GM21529 (cell line): ENCODE results near the gene SPDYA.
A peak's percentile ranks its signal among the peaks of the same experiment; 100 is the strongest.

ENCODE experiments used
- ATAC-seq: cut with Tn5 transposase; IDR thresholded peaks from one replicate; pipeline ENCODE4 v1.9.1; 2021; ENCODE audit not compliant: unreplicated experiment

The SPDYA gene

DNA sequence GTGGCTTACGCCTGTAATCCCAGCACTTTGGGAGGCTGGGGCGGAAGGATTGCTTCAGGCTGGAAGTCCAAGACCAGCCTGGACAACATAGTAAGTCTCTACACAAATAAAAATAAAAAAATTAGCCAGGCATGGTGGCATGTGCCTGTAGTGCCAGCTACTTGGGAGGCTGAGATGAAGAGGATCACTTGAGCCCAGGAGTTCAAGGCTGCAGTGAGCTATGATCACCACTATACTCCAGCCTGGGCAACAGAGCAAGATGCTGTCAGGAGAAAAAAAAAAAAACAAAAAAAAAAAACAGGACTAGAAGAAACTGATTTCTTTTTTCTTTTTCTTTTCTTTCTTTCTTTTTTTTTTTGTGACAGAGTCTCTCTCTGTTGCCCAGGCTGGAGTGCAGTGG is 13.6 kb downstream of the SPDYA start:
- no peak for ATAC-seq

DNA sequence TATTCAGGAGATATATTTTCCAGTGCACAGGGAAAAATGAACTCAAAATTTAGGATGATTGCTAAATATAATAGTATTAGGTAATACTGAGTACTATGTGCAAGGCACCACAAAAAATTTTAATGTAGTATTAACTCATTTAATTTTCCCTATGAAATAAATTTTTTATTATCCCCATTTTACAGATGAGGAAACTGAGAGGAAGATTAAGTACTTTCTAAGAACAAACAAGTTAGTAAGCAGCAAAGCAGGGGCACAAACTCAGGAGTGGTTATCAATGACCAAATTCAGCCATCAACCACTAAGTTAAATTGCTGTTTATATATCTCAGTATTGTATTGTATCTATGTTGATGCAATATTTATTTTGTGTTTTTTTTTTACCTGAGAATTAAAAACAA is 14.2 kb downstream of the SPDYA start:
- no peak for ATAC-seq

DNA sequence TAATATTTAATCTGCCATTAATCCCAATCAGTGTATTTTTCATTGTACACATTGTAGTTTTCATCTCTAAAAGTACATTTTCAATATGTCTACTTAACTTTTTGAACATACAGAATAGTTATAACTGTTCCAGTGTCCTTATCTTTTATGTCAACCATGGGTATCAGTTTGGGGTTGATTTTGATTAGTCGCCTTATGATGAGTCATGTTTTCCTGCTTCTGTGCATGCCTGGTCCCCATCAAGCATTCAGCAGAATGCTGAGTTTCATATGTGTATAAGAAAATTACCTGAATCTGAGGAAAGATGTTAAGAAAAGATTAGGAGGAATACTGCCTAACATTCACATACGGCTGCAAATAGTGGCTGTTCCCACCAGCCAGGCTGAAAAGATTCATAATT is 17.7 kb downstream of the SPDYA start:
- no peak for ATAC-seq

DNA sequence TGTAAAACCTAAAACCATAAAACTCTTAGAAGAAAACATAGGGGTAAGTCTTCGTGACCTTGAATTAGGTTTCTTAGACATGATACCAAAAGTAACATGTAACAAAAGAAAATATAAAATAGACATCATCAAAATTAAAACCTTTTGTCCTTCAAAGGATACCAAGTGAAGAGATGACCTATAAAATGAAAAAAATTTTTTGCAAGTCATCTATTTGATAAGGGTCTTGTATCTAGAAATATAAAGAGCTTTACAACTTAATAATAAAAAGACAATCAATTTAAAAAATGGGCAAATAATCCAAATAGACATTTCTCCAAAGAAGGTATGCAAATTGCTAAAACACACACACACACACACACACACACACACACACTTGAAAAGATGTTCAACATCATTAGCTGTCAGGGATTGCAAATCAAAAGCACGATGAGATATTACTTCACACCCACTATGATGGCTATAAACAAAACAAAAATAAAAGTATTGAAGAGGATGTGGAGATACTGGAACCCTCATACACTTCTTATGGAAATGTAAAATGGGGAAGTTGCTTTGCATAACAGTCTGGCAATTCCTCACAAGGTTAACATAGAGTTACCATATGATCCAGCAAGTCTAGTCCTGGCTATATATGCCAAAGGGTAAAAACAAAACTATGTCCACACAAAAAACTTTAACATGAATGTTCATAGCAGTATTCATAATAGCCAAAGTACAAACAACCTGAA is 23.3 kb downstream of the SPDYA start:
- no peak for ATAC-seq

DNA sequence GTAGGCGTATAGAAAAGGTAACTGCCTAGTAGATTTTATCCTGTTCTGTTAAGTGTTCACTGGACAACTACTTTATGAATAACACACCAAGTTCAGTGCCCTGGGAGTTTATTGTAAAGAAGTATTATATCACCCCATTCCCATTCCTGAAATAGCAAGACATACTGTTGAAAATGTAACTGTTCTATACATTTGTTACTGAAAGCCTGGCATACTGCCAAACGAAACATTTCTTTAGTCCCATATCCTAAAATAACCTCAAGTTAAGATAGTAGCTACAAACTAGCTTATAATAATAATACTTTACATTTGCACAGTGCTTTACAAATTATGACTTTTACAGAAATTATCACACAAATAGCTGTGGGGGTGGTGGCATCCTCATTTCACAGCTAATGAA is 25.1 kb downstream of the SPDYA start:
- ATAC-seq: no peak

DNA sequence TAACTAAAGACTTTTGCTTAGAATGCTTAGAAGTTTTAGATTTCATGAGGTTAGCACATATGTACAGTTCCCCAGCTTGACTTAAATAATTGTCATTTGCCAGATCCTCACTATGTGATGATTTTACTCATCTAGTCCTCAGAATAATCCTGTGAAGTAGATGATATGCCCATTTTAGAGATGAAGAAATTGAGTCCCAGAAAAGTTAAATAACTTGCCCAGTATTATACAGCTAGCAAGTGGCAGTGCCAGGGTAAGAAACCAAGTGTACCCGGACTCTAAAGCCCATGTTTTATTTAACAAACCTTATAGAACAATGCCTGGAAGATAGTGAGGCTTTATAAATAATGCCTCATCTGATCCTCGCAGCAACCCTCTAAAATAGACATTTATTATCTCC is 28.3 kb downstream of the SPDYA start:
- ATAC-seq: no peak

DNA sequence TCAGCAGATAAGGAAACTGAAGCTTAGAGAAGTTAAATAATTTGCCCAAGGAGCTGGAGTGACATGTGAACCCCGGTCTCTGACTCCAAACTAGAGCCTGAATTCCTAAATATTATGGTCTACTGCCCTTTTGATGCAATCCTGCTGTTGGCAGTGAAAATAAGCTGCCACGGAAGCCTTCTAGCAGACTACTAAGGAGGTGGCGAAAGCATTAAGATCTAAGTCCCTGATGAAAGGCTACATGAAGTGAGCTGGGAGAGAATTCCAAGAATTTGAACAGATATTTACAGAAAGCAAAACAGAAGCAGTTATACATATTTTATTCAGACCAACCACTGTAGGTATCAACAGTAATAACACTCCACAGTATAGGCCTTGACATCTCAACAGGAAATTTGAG is 31.4 kb downstream of the SPDYA start:
- ATAC-seq: no peak

DNA sequence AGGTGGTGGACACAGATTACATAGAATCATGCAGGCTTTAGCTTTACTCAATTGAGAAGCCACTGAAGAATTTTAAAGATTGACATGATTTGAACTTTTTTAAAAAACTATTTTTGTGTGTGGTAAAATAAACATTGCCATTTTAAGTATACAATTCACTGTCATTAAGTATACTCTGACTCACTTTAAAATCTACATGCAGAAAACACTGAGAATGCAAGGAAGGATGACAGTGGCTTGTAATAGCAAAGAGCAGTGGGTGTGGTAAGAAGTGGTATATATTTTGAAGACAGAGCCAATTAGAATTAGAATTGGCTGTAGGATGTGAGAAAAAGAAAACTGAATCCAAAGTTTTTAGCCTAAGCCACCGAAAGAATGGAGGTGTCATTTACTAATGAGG is 44.6 kb downstream of the SPDYA start:
- no peak for ATAC-seq

DNA sequence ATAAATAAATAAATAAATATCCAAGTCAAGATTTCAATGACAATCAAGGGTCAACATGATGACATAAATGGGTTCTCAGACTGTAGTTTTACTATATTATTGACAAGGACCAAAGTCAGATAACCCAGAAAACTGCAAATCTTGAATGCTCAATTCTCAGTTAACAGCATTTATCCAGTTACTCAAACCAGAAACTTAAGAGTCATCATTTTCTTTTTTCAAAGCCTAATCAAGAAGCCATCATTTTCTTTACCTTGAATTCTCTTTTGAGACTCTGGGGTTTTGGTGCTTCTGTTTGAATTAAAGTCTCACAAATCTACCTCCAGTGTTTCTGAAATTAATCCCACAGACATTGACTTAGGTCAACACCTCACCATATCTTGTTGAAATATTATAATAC is 45.3 kb downstream of the SPDYA start:
- ATAC-seq: no peak

DNA sequence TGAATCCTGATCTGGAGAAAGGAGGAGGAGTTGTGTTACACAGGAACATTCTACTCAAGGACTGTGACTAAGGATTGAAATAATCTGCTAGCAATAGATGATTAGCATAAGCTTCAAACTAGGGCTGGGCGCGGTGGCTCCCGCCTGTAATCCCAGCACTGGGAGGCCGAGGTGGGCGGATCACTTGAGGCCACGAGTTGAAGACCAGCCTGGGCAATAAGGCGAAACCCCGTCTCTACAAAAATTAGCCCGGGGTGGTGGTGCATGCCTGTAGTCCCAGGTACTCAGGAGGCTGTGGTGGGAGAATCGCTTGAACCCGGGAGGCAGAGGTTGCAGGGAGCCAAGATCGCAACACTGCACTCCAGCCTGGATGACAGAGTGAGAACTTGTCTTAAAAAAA is 58.0 kb downstream of the SPDYA start:
- no peak for ATAC-seq

DNA sequence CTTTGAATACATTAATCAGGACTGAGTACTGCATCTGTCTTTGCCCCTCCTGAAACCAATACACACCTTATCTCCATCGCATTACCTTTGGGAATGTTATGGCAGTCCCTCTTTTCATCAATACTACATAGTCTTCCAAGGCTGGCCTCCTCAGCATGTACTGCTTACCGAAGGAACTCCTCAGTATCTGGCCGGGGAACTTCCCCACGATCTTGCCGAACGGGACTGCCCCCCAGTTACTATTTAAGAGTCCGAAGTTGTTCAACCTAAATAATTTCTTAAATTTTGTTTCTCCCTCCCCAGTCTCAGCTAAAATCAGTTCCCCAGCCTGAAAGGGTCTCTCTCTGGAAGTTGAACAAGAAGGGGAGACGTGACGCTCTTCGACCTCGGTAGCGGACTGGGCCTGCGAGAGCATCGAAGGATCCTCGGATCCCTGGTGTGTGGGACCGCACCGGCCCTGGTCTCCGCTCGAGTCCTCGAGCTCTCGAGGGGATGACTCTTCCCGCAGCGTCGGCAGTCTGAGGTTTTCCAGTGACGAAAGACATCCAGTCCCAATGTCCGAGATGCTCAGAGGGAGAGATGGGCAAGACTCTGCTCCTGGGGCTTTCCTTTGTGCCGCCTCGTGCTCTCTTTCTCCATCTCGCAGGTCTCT is 59.0 kb downstream of the SPDYA start:
- peak; percentile 18 for ATAC-seq

DNA sequence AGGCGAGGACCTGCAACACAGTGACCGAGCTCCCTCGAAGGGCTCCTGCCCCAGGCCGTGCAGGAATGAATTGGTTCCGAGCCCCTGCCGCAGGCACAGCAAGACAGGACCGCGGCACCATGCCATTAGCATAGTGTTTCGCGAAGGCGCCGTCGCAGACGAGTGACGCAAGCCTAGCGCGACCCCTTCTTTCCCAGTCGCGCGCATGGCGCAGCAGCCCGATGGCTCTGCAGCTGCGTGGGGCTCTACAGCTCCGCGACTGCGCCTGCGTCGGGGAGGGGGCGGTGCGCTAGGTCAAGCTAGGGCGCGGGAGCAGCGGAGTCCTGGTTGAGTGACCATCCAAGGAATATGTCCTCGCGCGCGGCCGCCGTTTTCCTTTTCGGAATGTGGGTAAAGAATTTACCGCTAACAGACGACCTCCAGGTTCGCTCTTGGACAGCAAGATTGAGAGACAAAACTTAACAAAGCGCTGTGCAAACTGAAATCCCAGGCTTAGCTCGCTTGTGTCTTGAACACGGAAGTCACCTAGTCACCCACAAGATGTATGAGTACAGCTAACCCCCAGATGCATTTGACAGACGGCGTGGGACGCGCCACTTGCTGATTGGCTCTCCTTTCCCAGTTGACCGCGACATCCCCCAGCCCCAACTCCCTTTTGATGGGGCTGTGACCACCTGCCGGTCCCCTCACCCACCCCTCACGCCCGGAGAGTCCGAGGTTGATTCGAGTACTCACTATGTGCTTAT is 59.7 kb downstream of the SPDYA start, which contains the start of gene TRMT61B:
Gene TRMT61B, minus strand, starts transcription at position 164 of the 746 bp plus-strand sequence. Its CDS starts 32 bp downstream, at position 132.
- ATAC-seq: peak; percentile 94

DNA sequence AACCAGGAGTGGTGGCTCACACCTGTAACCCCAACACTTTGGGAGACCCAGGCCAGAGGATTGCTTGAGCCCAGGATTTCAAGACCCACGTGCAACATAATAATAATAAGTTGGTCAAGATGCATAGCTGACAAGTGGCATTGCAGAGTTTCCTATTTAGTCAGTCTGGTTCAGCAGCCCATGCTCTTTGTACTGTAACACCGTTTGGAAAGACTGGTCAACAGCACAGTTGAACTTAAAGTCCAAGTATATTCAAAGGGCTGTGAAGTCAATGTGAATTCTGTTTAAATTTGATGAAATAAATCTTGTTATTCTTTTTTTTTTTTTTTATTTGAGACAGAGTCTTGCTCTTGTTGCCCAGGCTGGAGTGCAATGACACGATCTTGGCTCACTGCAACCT is 61.0 kb downstream of the SPDYA start:
- ATAC-seq: no peak

DNA sequence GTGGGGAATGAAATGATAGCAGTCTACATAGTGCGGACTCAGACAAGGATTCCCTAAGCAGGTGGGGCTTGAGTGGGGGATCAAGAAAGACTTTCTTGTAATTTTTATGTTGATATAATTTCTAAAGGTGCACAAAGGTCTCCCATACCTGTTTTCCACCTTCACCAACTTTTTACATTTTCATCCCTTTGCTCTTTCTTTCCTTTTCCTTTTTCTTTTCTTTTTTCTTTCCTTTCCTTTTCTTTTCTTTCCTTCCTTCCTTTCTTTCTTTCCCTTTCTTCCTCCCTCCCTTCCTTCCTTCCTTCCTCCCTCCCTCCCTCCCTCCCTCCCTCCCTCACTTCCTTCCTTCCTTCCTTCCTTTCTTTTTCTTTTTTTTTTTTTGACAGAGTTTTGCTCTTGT is 69.6 kb downstream of the SPDYA start:
- ATAC-seq: no peak

DNA sequence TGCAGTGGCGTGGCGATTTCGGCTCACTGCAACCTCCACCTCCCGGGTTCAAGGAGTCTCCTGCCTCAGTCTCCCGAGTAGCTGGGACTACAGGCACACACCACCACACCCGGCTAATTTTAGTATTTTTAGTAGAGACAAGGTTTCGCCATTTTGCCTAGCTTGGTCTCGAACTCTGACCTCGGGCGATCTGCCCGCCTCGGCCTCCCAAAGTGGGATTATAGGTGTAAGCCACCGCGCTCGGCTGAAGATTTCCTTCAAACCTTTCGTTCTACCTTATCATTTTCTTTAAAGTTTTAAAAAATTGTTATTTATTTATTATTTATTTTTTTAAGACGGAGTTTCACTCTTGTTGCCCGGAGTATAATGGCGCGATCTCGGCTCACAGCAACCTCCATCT is 82.9 kb downstream of the SPDYA start:
- no peak for ATAC-seq

DNA sequence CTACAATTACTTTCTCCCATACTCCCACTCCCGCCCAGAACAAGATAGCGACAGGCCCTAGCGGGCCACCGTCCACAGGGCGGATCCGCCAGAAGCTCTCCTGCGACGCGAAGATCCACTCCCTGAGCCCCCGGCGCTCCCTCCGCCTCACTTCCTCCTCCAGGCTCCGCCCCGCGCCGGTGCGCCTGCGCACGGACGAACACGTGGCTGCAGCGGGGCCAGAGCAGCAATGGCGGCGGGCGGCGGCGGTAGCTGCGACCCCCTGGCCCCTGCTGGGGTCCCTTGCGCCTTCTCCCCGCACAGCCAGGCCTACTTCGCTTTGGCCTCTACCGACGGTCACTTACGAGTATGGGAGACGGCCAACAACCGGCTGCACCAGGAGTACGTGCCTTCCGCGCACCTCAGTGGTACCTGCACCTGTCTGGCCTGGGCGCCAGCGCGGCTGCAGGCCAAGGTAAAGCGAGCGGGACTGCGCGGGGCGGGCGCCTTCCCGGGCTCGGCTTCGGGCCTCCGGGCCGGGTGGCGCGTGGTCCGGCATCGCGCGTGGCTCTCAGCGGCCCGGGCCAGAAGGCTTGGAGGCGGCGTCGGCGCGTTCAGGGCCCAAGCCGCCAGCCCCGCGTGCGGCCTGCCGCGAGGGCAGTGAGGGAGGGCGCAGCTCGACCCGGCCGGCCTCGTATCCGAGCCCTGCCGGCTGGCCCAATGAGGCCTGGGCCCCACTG is 84.0 kb downstream of the SPDYA start, which contains the start of gene WDR43:
Gene WDR43, plus strand, starts transcription at position 198 of the 719 bp plus-strand sequence. Its CDS starts 32 bp downstream, at position 230.
- ATAC-seq: peak; percentile 84

DNA sequence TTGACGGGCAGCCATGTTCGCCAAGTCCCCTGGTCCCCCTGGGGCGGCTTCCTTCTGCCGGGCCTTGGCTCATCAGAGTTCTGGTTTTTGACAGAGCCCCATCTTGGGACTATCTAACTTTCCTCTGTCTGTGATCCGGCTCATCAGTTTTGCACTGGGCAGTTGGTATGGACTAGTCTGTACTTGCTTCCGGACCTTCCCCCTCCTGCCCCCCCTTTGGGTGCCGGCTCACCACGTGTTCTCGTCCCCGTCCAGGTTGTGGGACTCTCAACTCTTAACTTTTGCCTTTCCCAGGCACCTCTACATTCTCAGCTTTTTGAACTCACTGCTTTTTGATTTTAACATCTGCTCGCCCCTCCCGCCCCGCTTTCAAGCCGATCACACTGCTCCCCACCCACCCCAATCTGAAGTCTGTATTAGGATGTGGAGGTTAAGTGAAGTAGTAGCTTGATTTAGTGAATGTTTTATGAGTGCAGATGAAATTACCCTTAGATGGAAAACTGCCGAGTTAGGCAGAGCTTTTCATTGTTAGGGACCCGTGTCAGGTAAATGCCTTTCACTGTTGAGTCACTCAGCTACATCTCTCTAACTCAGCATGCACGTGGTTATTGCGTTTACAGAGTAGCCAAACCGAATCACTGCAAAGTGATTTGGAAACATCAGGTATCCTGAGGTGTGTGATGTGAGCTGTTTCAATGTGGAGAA is 84.7 kb downstream of the SPDYA start:
- peak; percentile 24 for ATAC-seq

DNA sequence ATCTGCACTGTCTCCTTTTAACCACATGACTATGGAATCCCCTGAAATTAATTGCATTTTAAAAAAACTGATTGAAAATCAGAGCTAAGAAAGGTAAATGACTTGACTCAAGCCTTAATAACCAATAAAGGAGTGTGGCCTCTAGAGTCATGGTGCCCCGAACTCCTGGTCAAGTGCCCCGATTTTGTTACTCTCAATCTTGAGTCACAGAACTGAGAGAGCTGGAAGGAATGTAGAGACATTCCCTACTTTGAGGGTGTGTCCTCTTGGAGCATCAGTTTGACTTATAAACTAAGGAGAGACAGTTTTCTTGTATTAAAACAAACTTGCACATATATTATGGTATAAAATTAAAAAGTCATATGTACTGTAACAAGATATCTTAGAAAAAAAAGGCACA is 86.3 kb downstream of the SPDYA start:
- no peak for ATAC-seq

DNA sequence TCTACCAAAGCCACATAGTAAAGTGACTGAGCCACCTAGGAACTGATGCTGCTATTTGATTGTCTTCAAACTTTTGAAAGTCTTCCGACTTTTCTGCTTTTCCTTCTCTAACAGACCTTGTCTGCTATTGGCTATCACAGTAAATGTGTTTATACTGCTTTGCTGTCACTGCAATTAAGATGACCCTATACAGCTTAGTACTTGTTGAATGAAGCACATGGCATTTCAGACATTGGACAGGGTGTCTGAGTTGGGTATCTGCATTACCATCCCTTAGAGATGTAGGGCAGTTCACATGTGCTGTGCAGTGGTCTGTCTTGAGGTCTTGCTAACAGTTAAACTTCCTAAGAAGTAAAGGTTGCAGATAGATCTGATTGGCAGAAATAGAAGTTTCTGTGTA is 87.4 kb downstream of the SPDYA start:
- no peak for ATAC-seq
